Fibroblast of pulmonary artery (primary cell): ENCODE data around the gene LENEP.

Experiments used
- DNase-seq: peaks from one replicate; pipeline ENCODE4 v3.0.0-alpha.2; 2010; ENCODE audit warnings: low read depth
- H3K4me3 ChIP-seq: replicated peaks from 2 replicates; pipeline ENCODE4 v1.5.1; 2011; ENCODE audit warnings: low read depth, mild to moderate bottlenecking, control low read depth, low read length, moderate library complexity
- TF ChIP-seq, protein P1 (sequence below): IDR thresholded peaks from 2 replicates; pipeline ENCODE4 v1.5.1; 2011; ENCODE audit warnings: mild to moderate bottlenecking, control low read depth, low read length, inconsistent platforms; ENCODE audit errors: missing control alignments

The LENEP gene

GRCh38 chr1:155040358-155041093 lies 47.1 kb downstream of the LENEP start:
- no peak for DNase-seq
- no peak overlapping the region for H3K4me3 ChIP-seq
- TF ChIP-seq, protein P1, sequence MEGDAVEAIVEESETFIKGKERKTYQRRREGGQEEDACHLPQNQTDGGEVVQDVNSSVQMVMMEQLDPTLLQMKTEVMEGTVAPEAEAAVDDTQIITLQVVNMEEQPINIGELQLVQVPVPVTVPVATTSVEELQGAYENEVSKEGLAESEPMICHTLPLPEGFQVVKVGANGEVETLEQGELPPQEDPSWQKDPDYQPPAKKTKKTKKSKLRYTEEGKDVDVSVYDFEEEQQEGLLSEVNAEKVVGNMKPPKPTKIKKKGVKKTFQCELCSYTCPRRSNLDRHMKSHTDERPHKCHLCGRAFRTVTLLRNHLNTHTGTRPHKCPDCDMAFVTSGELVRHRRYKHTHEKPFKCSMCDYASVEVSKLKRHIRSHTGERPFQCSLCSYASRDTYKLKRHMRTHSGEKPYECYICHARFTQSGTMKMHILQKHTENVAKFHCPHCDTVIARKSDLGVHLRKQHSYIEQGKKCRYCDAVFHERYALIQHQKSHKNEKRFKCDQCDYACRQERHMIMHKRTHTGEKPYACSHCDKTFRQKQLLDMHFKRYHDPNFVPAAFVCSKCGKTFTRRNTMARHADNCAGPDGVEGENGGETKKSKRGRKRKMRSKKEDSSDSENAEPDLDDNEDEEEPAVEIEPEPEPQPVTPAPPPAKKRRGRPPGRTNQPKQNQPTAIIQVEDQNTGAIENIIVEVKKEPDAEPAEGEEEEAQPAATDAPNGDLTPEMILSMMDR = no peak

GRCh38 chr1:155042789-155043188 lies 49.4 kb downstream of the LENEP start:
- DNase-seq = no peak
- TF ChIP-seq, protein P1 = no peak

DNA sequence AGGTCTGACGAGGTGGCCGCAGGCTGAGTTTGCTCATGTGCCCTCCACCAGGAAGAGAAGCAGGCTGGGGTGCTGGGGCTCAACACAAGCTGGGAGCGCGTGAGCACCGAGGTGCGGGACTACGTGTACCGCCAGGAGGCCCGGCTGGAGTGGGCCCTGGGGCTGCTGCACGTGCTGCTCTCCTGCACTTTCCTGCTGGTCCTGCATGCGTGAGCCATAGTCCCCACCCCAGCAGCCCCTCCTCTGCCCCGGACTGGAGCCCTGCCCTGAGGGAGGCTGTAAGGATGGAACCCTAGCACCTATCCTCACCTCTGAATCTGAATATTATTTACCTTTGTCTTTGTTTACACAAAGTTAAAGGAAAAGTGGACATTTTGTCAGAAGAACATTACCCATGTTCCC lies 49.9 kb downstream of the LENEP start:
- no peak for DNase-seq
- H3K4me3 ChIP-seq = no peak overlapping the region
- TF ChIP-seq, protein P1 = no peak

More at GRCh38 chr1:155042789-155043188, 49.4 kb downstream of the LENEP start:
- no peak overlapping the region for H3K4me3 ChIP-seq

DNA sequence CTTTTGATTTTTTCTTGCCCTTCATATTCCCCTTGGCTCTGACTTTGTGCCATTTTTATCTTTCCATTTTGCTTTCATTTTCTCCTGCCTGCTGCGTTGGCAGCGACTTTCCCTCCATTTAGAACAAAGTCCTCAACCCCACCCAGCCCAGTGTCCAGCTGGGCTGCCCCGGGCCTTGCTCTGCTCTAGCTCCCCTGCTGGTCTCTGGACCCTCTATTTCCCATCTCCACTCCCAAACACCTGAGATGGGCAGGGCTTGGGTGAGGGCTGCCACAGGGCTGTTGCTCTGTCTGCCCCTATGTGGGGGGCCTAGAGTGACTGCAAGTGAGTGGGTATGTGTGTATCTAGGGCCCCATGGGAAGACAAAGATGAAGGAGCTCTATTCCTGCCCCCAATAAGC lies 50.4 kb downstream of the LENEP start:
- TF ChIP-seq, protein P1 = no peak
- DNase-seq = no peak
- no peak overlapping the region for H3K4me3 ChIP-seq
